Breast epithelium (tissue), 4 donors: Measurements from ENCODE around the gene SAXO2. TPM values are rescaled to one million over a fixed set of nuclear protein-coding genes. Genes with fewer than 3 reads are reported as not detected.
"Not testable (repeated sequence)": the region's sequence is repeated elsewhere in the genome, so short reads cannot be mapped to it uniquely, and the experiment has no call there.

ENCODE experiments used
- DNase-seq, 2 donors: peaks; one replicate each; pipeline ENCODE4 v3.0.0-alpha.2; 2019; ENCODE audit warnings: low spot score in 2 of 2
- H3K27ac ChIP-seq, 2 donors: fragments of 200-600 bp; sonication (generic) in 1 of 2; one replicate each; pipeline ENCODE4 v1.5.1; 2016 to 2019; ENCODE audit warnings: mild to moderate bottlenecking in 1 of 2
- H3K27me3 ChIP-seq, 2 donors: fragments of 200-600 bp; sonication (generic) in 1 of 2; one replicate each; pipeline versions ENCODE4 v1.5.1 to v1.6.0; 2017 to 2019; ENCODE audit warnings: control low read depth in 1 of 2, mild to moderate bottlenecking in 1 of 2
- H3K36me3 ChIP-seq: fragments of 200-600 bp; one replicate; pipeline ENCODE4 v1.5.1; 2019
- H3K4me1 ChIP-seq, 2 donors: fragments of 200-600 bp; sonication (generic); one replicate each; pipeline ENCODE4 v1.5.1; 2016 to 2019; ENCODE audit warnings: control low read depth in 1 of 2
- H3K4me3 ChIP-seq, 3 donors: fragments of 200-600 bp; sonication (generic); 1 replicate in 2 of 3; 2 replicates in 1 of 3; pipeline ENCODE4 v1.5.1; 2016 to 2019; ENCODE audit warnings: mild to moderate bottlenecking in 3 of 3, moderate library complexity in 2 of 3
- H3K9me3 ChIP-seq, 2 donors: fragments of 200-600 bp; sonication (generic) in 1 of 2; one replicate each; pipeline ENCODE4 v1.5.1; 2016 to 2019; ENCODE audit warnings: control low read depth in 1 of 2
- POLR2A ChIP-seq: fragments of 450-650 bp; IDR thresholded peaks from one replicate; pipeline ENCODE4 v1.6.1; 2016; ENCODE audit warnings: antibody characterized with exemption, mild to moderate bottlenecking, moderate library complexity
- POLR2AphosphoS5 ChIP-seq, 3 donors: sonication (generic); formaldehyde crosslinking; IDR thresholded peaks; one replicate each; pipeline ENCODE4 v1.6.1; 2017; ENCODE audit warnings: antibody characterized with exemption in 3 of 3
- intact Hi-C: fragments of 100-400 bp; cut with DNase I; formaldehyde crosslinking; loops from one replicate; pipeline ENCODE4 v1.15.1; 2023; ENCODE audit warnings: low total_unique reads
- total RNA-seq, 3 donors: library from RNA; depleted of rRNA; stranded (reverse); fragments of >200 nt; gene quantifications; one replicate each; pipeline ENCODE4 v1.1.0, GENCODE V29; 2016
- TF ChIP-seq, protein P1 (sequence below), 3 donors: fragments of 450-650 bp; IDR thresholded peaks; one replicate each; pipeline ENCODE4 v1.5.1; 2016 to 2017; ENCODE audit warnings: antibody characterized with exemption in 3 of 3, mild to moderate bottlenecking in 3 of 3, moderate library complexity in 3 of 3

The SAXO2 gene, protein sequence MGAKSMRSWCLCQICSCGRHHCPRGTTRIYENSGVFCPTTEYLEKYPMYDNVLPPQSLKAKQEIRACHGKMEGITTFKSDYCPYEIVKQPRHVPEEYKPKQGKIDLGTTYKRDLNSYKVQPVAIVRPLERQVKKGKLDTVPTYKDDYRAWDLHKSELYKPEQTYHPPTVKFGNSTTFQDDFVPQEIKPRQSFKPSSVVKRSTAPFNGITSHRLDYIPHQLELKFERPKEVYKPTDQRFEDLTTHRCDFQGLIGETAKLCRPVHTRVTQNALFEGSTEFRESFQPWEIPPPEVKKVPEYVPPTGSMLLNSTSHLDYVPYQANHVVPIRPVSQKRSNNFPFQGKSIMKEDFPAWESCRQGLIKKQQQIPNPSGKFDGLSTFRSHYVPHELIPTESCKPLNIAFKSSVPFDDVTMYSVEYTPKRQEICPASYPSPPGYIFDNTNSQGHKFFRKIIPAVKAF
- total RNA-seq: 1 to 10 TPM; 1.1 to 2.8 (median 2.3) TPM

DNA sequence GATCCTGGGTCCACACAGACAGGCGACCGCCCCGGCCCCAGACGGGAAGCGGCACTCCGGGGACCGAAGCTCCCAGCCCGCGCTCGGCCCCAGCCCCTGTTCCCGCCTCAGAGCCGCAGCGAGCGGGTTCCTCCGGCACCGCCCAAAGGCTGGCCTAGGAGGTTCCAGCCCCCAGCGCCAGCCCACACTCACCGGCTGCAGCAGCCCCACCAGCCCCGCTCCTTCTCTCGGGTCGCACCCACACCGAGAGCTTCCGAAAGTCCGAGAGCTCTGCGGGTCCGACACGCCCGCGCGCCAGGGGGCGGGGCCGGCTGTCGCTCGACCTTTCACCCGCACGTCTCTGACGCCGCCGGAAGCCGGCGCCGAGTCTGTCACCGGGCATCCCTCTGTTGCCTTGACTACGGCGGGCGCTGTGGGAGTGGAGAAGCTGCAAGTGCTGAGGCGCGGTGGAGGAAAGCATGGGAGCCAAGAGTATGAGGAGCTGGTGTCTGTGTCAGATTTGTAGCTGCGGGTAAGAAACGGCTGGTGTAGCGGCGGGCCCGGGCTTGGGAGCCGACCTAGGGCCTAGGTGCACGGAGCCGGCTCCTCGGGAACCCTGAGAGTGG, at the start of gene SAXO2, which contains the start of gene EFL1:
Gene SAXO2, plus strand, starts transcription at position 397 of the 605 bp plus-strand sequence. Its CDS starts 62 bp downstream, at position 459.
Gene EFL1, minus strand, starts transcription at position 313 of the 605 bp plus-strand sequence. CDS start 956 bp downstream, outside the sequence.
- H3K27ac ChIP-seq: peak within 1 kb of the TSS; percentile 86 to 87
- peak in 1 of 3 donors; percentile 55 for TF ChIP-seq POLR2AphosphoS5 (IDR thresholded peaks at IDR 0.05)
- TF ChIP-seq, protein P1, sequence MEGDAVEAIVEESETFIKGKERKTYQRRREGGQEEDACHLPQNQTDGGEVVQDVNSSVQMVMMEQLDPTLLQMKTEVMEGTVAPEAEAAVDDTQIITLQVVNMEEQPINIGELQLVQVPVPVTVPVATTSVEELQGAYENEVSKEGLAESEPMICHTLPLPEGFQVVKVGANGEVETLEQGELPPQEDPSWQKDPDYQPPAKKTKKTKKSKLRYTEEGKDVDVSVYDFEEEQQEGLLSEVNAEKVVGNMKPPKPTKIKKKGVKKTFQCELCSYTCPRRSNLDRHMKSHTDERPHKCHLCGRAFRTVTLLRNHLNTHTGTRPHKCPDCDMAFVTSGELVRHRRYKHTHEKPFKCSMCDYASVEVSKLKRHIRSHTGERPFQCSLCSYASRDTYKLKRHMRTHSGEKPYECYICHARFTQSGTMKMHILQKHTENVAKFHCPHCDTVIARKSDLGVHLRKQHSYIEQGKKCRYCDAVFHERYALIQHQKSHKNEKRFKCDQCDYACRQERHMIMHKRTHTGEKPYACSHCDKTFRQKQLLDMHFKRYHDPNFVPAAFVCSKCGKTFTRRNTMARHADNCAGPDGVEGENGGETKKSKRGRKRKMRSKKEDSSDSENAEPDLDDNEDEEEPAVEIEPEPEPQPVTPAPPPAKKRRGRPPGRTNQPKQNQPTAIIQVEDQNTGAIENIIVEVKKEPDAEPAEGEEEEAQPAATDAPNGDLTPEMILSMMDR (IDR thresholded peaks at IDR 0.05): no peak
- no peaks in the 10 kb centered on the region for H3K27me3 ChIP-seq
- peak; percentile 85 to 89 for DNase-seq
- H3K9me3 ChIP-seq: no peaks in the 10 kb centered on the region
- peak within 1 kb of the TSS; percentile 71 to 95 (median 82) for H3K4me3 ChIP-seq
- H3K36me3 ChIP-seq: no peaks in the 10 kb centered on the region
- intact Hi-C loops: no loop called here
- no peaks in the 10 kb centered on the region for H3K4me1 ChIP-seq

DNA sequence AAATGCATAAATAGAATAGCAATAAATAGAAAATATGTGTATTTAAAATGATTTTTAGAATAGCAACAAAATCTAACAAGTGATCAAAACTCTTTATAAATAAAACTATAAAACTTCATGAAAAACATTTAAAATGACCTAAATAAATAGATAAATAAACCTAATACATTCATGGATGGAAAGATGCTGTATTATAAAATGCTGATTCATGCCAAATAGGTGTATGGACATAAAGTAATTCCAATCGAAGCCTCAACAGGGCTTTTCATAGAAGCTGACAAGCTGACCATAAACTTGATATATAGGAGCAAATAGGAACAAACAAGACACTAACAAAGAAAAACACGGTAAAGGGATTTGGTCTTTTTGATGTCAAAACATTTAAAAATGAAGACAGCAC, 46.5 kb upstream of the SAXO2 start:
- H3K4me3 ChIP-seq, H3K36me3 ChIP-seq, intact Hi-C loops, H3K9me3 ChIP-seq, DNase-seq, H3K4me1 ChIP-seq, H3K27ac ChIP-seq, H3K27me3 ChIP-seq: not testable (repeated sequence)

DNA sequence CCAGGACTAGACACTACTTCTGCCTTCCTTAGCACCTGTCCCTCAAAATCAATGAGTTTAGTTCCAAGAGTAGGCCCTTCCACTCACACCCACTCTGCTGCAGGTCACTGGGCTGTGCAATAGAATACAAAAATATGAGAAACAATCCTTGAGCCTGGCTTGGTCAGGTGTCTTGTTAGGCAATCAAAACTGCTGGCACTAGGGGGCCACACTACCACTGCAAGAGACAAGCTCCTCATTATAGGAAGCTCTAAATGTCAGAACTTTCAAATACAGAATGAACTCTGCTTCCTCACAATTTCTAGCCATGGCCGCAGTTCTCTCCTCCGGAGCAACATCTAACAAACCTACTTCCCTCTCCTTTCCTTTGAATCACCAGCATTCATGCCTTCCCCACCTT, 41.1 kb upstream of the SAXO2 start:
- DNase-seq, H3K36me3 ChIP-seq, H3K27ac ChIP-seq, H3K27me3 ChIP-seq, intact Hi-C loops, H3K9me3 ChIP-seq, H3K4me3 ChIP-seq, H3K4me1 ChIP-seq: not testable (repeated sequence)

DNA sequence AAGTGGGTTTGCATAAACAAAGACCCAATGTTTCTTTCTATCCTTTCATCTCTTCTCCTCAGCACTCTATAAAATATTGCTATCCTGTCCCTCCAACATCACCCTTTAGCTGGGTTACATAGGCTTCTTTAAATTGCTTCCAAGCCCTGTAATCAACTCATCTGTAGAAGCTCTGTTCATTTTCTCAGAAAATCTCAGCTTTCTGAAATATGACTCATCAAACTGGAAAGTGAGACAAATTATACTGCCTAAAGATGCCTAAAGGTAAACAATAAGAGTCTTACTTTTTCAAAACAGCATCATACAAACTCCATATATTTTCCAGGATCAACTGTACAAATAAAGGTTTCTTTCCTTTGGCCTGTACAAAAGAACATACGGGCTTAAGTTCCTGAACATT, 33.9 kb upstream of the SAXO2 start:
- no peak overlapping the region for H3K27ac ChIP-seq
- no peaks in the 10 kb centered on the region for H3K4me1 ChIP-seq
- no peaks in the 10 kb centered on the region for H3K9me3 ChIP-seq
- no peak for TF ChIP-seq POLR2A
- TF ChIP-seq, protein P1 (IDR thresholded peaks at IDR 0.05): no peak
- H3K36me3 ChIP-seq: no peaks in the 10 kb centered on the region
- no peak for DNase-seq
- intact Hi-C loops: no loop called here
- H3K27me3 ChIP-seq: no peaks in the 10 kb centered on the region
- no peak overlapping the region for H3K4me3 ChIP-seq

DNA sequence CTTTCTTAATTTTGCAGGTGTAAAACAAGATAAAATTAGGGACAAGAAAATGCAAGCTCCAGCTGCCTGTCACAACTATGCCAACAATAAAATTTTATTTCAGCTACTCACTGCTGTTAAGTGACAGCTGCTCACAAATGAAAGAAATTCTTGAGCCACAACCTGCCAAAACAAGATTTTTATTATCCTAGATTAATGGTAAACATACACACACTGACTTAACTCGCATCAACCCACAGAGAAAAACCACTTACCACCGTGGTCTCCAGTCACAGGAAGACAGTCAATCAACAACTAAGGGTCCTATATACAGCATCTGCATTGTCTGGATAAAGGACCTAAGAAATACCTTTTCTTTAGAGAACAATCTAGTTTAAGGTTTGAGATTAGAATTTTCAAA, 31.4 kb upstream of the SAXO2 start:
- intact Hi-C loops: no loop called here
- Histone ChIP-seq H3K9me3 (no peaks in the 10 kb centered on the region), H3K27ac (no peak overlapping the region), H3K36me3 (no peaks in the 10 kb centered on the region), H3K27me3 (no peaks in the 10 kb centered on the region), H3K4me1 (no peaks in the 10 kb centered on the region), H3K4me3 (no peak overlapping the region)
- no peak for DNase-seq
- TF ChIP-seq POLR2AphosphoS5 (IDR thresholded peaks at IDR 0.05) (no peak), POLR2A (no peak)
- TF ChIP-seq, protein P1 (IDR thresholded peaks at IDR 0.05): no peak

DNA sequence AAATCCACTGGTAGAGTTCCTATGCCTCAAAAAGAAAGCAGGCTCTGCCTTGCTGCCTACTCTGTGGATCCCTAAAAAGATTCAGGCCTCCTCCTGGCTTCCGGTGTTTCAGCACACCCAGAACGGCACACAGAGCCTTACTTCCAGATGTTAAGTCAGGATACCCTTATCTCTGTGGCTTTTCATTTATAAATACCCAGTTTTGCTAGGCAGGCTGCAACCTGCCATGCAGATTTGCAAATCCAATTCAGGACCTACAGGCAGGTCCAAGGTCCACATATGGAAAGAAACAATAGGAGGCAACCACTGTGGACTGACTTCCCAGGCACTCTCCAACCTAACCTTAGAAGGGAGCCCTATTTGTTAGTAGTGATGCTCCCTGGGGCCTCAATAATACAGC, 30.8 kb upstream of the SAXO2 start:
- no peaks in the 10 kb centered on the region for H3K4me1 ChIP-seq
- H3K36me3 ChIP-seq: no peaks in the 10 kb centered on the region
- no peak overlapping the region for H3K4me3 ChIP-seq
- intact Hi-C loops: no loop called here
- TF ChIP-seq, protein P1 (IDR thresholded peaks at IDR 0.05): no peak
- TF ChIP-seq POLR2AphosphoS5 (IDR thresholded peaks at IDR 0.05): no peak
- no peak for TF ChIP-seq POLR2A
- no peak overlapping the region for H3K27ac ChIP-seq
- no peaks in the 10 kb centered on the region for H3K27me3 ChIP-seq
- no peak for DNase-seq
- no peaks in the 10 kb centered on the region for H3K9me3 ChIP-seq

DNA sequence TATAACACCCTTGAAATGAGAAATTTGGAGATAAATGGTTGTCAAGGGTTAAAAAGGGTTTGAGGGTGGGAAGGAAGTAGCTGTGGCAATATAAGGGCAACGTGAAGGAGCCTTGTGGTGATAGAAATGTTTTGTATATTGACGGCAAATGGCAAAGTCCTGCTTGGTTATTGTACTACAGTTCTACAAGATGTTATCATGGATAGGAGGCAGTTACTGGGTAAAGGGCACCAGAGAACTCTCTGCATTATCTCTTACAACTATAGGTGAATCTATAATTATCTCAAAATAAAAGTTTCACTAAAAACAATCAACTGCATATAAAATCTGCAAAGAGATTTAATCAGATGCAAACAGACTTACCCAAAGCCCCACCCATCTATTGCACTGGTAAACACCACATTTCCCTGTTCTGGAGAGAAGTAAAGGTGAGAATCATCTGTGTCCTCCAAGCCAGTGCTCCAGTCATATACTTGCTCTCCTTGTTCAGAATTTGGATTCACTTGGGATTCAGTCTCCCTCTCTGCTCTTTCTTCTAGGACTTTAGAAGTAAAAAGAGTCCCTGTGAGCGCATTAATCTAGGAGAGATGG, 24.6 kb upstream of the SAXO2 start:
- H3K27me3 ChIP-seq, H3K9me3 ChIP-seq, H3K4me3 ChIP-seq, intact Hi-C loops, H3K36me3 ChIP-seq, DNase-seq, H3K27ac ChIP-seq, H3K4me1 ChIP-seq: not testable (repeated sequence)
